GM03348 (cell line): ENCODE results near the gene THOC6.

Source experiments
- DNase-seq: peaks from one replicate; pipeline ENCODE4 v3.0.0; 2012; ENCODE audit warnings: low spot score

Gene THOC6

DNA sequence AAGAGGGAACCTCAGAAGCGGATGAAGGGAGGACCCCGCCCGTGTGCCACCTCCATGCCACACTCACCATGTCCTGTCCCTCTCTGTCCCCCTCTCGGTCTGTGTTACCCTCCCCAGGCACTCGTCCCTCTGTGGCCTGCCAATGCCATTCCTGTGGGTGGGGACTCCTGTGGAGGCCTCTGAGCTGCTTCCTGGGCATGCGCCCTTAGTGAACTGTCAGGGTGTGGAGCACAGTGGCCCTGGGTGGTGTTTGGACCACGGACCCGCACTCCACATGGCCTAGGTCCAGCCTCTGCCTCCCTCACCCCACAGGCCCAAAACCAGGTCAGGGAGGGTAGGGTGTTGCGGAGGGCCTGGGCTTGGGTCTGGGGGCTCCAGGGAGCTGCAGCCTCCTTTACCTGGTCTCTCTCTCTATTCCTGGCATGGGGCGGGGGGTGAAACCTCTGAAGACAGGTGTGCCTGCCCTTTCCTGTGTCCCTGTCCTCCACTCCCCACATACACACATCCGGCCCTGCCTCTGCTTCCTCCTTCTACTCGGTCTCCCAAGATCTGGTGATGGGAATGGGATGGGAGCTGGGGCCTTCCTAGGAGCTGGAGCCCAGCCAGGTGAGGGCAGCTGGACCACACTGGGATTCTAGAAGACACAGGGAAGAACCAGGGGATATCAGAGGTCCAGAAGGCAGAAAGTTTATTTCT is 32.1 kb upstream of the THOC6 start:
- DNase-seq = no peak

DNA sequence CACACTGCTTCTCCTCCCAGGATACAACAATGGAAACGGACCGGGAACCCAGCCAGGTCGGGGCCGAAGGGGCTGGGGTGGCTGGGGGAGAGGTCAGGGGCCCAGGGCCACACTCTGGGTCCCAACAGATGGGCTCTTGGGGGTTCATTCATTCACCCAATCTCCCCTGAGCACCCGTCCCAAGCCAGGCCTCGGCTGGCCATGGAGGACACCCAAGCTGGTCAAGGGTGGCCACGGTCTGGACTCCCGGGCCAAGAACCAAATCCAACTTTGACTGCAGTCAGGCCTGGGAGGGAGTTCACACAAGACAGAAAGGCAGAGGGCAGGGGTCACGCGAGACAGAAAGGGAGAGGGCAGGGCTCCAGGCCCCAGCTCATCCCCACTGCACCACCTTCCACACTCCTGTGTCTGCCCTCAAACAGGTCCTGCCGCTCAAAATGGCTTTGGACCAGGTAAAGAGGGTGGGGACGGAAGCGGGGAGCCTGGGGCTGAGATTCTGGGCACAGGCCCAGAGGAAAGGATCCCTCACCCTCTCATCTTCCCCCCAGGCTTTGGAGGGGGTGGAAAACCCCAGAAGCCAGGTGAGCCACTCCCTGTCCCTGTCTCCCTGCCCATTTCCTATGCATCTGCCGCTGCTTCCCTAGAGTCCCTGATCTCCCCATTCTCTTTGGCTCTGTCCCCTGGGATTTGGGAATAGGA is 31.3 kb upstream of the THOC6 start:
- no peak for DNase-seq

DNA sequence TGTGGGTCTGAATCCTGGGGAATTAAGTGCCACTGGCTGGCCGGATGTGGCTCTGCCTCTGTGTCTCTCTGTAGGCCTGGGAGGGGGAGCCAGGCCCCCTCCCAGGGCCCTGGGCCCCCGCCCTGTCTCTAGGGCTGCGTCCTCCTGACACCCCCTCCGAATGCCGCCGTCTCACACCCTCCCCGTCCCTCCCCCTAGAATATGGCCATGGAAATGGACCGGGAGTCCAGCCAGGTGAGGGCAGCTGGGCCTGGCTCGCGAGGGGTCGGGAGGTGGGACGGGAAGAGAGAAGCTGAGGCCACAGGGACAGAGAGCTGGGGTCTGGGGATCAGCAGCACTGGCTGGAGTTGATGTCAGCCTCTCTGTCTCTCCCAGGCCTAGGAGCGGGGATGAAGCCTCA is 27.5 kb upstream of the THOC6 start:
- no peak for DNase-seq

DNA sequence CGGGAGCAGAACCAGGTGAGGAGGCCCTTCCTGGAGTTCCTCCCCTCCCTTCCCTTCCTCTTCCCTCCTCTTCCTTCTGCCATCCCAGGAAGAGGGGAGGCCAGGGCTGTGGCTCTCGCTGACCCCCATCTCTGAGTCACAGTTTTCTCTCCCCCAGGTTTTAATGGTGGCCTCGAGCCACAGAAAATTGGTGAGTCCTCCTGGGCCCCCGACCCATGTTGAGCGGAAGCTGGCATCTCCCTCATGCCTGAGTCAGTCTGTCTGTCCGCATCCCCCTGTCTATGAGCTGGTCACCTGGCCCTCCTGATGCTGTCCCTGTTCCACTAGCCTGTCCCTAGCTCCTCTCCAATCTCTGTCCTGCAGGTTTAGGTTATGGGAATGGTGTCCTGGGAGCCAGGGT is 23.9 kb upstream of the THOC6 start:
- no peak for DNase-seq

DNA sequence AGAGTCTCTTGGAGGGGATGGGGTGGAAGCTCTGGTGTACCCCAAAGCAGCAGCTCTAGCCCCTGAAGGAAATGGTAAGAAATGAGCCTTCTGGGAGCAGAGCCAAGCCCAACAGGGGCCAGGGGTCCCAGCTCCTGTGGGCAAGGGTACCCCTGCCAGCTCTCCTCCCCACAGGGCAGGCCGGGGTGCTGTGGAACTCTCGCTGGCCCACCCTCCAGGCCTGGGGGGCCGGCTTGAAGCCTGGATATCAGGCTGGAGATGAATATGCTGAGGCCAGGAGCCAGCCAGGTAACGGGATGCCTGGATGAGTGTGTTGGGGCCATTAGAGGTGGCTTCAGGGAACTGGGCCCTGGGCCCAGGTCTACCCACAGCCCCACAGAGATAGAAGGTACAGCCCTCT is 23.3 kb upstream of the THOC6 start:
- DNase-seq = no peak

- DNase-seq = no peak
Observed at GRCh38 chr16:3001316-3001715, 22.5 kb upstream of the THOC6 start.

GRCh38 chr16:3003582-3004270 is 20.1 kb upstream of the THOC6 start:
- DNase-seq = peak; percentile 99

DNA sequence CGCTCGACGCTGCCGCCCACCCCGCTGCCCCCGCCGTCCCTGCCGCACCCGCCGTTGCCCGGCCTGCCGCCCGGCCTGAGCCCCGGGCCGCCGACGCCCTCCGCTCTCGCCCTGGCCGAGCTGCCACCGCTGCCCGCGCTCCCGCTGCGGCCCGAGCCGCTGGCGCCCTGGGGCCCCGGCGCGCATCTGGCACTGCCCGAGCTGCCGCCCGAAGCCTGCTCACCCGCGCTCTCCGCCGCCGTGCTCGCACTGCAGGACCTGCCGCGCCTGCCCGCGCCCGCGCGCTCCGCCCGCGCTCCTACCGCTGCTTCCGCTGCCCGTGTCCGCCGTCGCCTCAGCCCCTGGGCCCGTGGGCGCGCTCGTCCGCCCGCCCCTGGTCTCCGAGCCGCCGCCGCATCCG is 19.5 kb upstream of the THOC6 start:
- no peak for DNase-seq

DNA sequence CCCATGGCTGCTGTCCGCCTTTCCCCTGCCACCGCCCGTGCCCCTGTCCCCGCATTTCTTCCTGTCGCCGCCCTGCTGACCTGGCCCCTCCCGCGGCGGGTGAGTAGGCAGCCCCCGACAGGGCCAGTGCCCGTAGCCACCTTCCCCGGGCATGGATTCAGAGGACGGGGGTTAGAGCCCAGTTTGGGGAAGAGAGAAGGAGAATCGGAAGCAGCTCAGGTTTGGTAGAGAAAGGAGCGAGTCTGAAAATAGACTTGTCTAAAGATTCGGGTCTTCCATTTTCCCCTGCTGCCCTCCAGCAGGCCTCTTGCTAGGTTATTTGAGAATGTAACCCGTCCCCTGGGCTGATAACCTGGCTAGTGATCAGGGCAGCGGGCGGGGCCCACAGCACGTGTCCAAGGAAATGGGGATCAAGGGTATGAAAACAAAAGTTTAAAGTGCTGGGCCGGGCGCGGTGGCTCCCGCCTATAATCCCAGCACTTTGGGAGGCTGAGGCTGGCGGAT is 19.0 kb upstream of the THOC6 start:
- no peak for DNase-seq

DNA sequence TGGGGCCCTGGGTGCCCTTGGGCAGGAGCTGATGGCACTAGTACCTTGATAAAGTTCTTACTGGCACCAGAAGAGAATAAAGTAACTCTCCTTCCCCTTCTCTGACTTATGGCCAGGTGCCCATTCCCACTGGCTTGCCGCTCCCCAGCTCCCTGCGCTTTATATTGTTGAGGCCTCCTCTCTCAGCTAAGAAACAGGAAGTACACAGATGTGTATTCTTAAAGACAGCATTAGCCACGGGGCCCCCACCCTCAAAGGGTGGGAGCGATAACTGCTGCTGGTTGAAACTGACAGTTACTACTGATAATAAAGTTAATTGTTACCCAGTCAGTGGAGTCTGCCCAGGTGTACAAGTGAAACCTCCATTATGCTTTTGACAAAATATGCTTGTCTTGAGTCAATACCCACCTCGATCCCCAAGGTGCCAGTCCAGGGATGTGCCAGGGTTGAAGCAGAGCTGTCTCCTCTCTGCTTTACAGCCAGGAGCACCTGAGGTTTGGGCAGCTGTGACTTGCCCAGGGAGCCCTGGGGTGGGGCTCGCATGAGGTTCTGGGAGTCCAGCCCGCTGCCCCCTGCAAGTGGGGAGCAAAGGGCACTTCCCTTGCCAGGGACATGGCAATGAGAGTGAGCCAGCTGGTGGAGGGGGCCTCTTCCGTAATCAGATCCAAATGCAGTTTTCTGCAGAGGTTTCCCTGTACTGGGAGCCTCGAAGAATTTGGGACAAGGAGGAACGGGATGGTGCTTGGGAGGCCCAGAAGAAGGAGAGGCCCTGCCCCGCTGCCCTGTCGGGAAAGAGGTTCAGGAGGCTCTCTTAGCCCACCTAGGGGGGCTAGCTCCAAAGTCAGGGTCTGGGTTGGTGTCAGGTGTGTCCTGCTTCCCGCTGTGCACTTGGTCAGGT is 16.5 kb upstream of the THOC6 start:
- DNase-seq = no peak

GRCh38 chr16:3007957-3008689 is 15.7 kb upstream of the THOC6 start:
- no peak for DNase-seq

GRCh38 chr16:3008690-3009037 is 15.2 kb upstream of the THOC6 start:
- DNase-seq = no peak

- no peak for DNase-seq
Observed at GRCh38 chr16:3009568-3010390, 14.1 kb upstream of the THOC6 start.

DNA sequence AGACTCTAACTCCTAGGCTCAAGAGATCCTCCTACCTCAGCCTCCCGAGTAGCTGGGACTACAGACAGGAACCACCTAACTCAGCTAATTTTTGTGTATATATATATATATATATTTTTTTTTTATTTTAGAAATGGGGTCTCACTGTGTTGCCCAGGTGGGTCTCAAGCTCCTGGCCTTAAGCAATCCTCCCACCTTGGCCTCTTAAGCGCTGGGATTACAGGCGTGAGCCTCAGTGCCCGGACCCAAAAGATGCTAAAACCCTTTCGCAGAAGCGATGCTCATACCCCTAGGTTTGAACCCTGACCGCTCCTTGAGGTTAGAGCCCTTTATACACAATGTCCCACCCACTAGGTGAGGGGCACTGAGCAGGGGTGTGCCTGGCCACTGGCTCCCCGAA is 13.3 kb upstream of the THOC6 start:
- no peak for DNase-seq

DNA sequence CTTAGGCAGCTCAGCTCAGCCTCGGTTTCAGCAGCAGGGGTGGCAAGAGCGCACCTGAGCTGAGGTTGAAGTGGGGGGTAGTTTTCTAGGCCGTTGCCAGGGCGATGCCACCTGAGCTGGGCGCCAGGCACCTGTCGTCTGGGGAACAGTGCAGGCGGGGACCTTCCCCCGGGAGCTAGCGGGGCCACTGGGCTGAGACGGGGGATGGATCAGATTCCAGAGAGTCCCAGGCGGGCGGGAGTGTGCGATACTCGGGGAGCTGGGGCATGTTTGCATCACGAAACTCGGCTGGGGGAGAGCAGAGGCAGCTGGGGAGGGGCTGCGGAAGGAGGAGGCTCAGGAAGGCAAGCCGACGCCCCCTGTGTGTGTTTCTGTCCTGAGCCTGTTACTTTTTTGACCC is 11.6 kb upstream of the THOC6 start:
- DNase-seq = no peak

- no peak for DNase-seq
Observed at GRCh38 chr16:3012828-3013420, 10.9 kb upstream of the THOC6 start, which contains the start of gene CLDN9. CLDN9 (plus strand) TSS chr16:3012923; CDS start chr16:3013363, 440 bp downstream.

GRCh38 chr16:3013491-3013951 is 10.3 kb upstream of the THOC6 start:
- no peak for DNase-seq

GRCh38 chr16:3013998-3014690 is 9.7 kb upstream of the THOC6 start:
- DNase-seq = no peak

- no peak for DNase-seq
Observed at GRCh38 chr16:3014971-3015370, 8.9 kb upstream of the THOC6 start.
